ENCODE data around the gene CLEC4F. TPM values are rescaled to one million over a fixed set of nuclear protein-coding genes. Genes with fewer than 3 reads are reported as not detected.

CLEC4F gene
- total RNA-seq, 1 experiment from 2014 or later: not detected

DNA sequence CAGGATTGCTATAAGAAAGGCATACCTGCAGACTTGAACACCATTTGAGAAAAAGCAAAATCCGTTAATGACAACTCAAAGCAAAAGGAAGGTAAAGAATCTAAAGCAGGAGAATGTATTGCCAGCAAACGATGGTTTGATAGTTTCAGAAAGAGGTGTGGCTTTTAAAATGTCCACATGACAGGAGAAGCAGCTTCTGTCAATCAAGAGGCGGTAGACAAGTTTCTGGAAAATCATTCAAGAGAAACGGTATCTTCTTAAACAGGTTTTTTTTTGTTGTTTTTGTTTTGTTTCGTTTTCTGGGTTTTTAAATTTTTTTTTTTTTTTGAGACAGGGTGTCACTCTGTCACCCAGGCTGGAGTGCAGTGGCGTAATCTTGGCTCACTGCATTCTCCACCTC is 13.8 kb downstream of the CLEC4F start:
- H3K4me1 ChIP-seq (ENCODE audit: insufficient read depth, low read length): no peaks in the 10 kb centered on the region
- H3K79me2 ChIP-seq (ENCODE audit: low read length): no peaks in the 10 kb centered on the region
- CTCF ChIA-PET: no interaction called here
- no peak overlapping the region for H3K4me2 ChIP-seq (ENCODE audit: low read length)
- DNase-seq (no peak), ATAC-seq (no peak)
- H3K9me2 ChIP-seq (replicated peaks; ENCODE audit: low read length): no peaks in the 10 kb centered on the region
- TF ChIP-seq EZH2 (IDR thresholded peaks at IDR 0.05; ENCODE audit: low read length, unreplicated experiment) (no peak), CTCF (conservative IDR thresholded peaks at IDR 0.05; ENCODE audit: low read depth, low read length) (no peak), EZH2phosphoT487 (IDR thresholded peaks at IDR 0.05; ENCODE audit: borderline replicate concordance, low read length) (no peak)
- no peaks in the 10 kb centered on the region for H4K20me1 ChIP-seq (ENCODE audit: low read length)
- H3F3A ChIP-seq (ENCODE audit: low read length, unreplicated experiment): no peaks in the 10 kb centered on the region
- H3K27me3 ChIP-seq (ENCODE audit: low read length): peaks cover 60% of the 10 kb centered on the region
- intact Hi-C loops (cut with micrococcal nuclease): no loop called here
- H3K9me3 ChIP-seq (ENCODE audit: low read length): no peaks in the 10 kb centered on the region
- BruUV-seq (replicated peaks): no TSS peak
- H3K27ac ChIP-seq (ENCODE audit: low read length): no peak overlapping the region
- H3K4me3 ChIP-seq (ENCODE audit: low read length): no peak overlapping the region
- H3K9ac ChIP-seq (ENCODE audit: low read length): no peak overlapping the region
- no peaks in the 10 kb centered on the region for H3K36me3 ChIP-seq (ENCODE audit: low read depth, low read length)
- POLR2A ChIA-PET (ENCODE audit: unreplicated experiment): no interaction called here
- no peak overlapping the region for H2AFZ ChIP-seq (ENCODE audit: low read length)

DNA sequence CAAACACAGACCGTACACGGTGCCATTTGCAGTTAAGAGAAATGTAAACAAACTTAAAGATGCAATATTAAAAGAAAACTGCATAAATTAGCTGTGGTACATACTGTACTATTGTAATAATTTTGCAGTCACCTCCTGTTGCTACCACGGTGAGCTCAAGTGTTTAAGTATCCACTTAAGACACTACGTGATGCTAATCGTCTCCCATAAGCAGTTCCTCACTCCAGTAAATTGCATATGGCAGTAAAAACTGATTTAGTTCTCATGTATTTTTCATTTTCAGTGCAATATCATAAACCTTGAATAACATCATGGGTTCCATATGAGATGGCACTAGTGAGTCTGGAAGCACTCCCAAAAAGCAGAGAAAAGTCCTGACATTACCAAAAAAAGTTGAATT is 14.4 kb downstream of the CLEC4F start:
- no peak for DNase-seq
- H3K9ac ChIP-seq (ENCODE audit: low read length): no peak overlapping the region
- H3K9me3 ChIP-seq (ENCODE audit: low read length): no peaks in the 10 kb centered on the region
- no peaks in the 10 kb centered on the region for H3K9me2 ChIP-seq (replicated peaks; ENCODE audit: low read length)
- BruUV-seq (replicated peaks): no TSS peak
- no peaks in the 10 kb centered on the region for H3K4me1 ChIP-seq (ENCODE audit: insufficient read depth, low read length)
- intact Hi-C loops (cut with micrococcal nuclease): no loop called here
- H3K27me3 ChIP-seq (ENCODE audit: low read length): peaks cover 63% of the 10 kb centered on the region
- H3K4me3 ChIP-seq (ENCODE audit: low read length): no peak overlapping the region
- POLR2A ChIA-PET (ENCODE audit: unreplicated experiment): no interaction called here
- no peak overlapping the region for H3K27ac ChIP-seq (ENCODE audit: low read length)
- CTCF ChIA-PET: no interaction called here
- no peaks in the 10 kb centered on the region for H3K36me3 ChIP-seq (ENCODE audit: low read depth, low read length)
- no peaks in the 10 kb centered on the region for H4K20me1 ChIP-seq (ENCODE audit: low read length)
- H2AFZ ChIP-seq (ENCODE audit: low read length): no peak overlapping the region
- ATAC-seq: no peak
- no peaks in the 10 kb centered on the region for H3K79me2 ChIP-seq (ENCODE audit: low read length)
- H3K4me2 ChIP-seq (ENCODE audit: low read length): no peak overlapping the region
- TF ChIP-seq EZH2phosphoT487 (IDR thresholded peaks at IDR 0.05; ENCODE audit: borderline replicate concordance, low read length) (no peak), CTCF (conservative IDR thresholded peaks at IDR 0.05; ENCODE audit: low read depth, low read length) (no peak), EZH2 (IDR thresholded peaks at IDR 0.05; ENCODE audit: low read length, unreplicated experiment) (no peak)
- no peaks in the 10 kb centered on the region for H3F3A ChIP-seq (ENCODE audit: low read length, unreplicated experiment)

DNA sequence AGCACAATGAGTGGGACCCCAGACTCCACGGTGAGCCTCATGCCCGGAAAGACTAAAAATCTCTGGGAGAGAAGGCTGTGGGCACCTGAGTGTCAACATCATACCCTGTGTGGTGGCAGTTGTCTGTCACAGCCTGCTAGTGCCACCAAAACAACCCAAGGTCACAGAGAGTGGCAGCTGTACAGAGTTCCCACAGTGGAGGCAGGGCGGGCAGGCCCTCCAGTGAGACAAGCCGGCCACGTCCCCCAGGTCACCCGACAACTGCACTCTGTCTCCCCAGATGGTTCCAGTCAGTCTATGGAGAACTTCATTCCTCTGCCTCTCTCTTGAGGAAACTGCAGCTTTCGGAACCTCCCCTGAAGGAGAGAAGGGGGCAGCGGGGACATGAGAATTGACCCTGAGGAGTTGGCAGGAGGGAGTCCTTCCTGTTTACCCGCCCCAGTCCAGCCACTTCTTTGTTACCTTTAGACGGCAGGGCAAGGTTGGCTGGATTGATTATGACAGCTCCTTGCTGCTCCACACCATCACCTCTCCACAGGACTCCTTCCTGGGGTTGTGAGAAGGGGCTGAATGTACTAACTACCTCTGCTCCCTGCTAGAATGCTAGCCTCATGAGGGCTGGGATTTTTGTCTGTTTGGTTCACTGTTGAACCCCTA is 18.7 kb downstream of the CLEC4F start:
- no peak overlapping the region for H3K27ac ChIP-seq (ENCODE audit: low read length)
- H2AFZ ChIP-seq (ENCODE audit: low read length): no peak overlapping the region
- H3K36me3 ChIP-seq (ENCODE audit: low read depth, low read length): no peaks in the 10 kb centered on the region
- ATAC-seq (no peak), DNase-seq (no peak)
- H3K27me3 ChIP-seq (ENCODE audit: low read length): peaks cover 41% of the 10 kb centered on the region
- H3K4me3 ChIP-seq (ENCODE audit: low read length): no peak overlapping the region
- H3K9me2 ChIP-seq (replicated peaks; ENCODE audit: low read length): no peaks in the 10 kb centered on the region
- H3K9ac ChIP-seq (ENCODE audit: low read length): no peak overlapping the region
- BruUV-seq (replicated peaks): no TSS peak
- H3K4me2 ChIP-seq (ENCODE audit: low read length): no peak overlapping the region
- no peak for TF ChIP-seq CTCF (conservative IDR thresholded peaks at IDR 0.05; ENCODE audit: low read depth, low read length)
- no peak for TF ChIP-seq EZH2phosphoT487 (IDR thresholded peaks at IDR 0.05; ENCODE audit: borderline replicate concordance, low read length)
- no peak for TF ChIP-seq EZH2 (IDR thresholded peaks at IDR 0.05; ENCODE audit: low read length, unreplicated experiment)
- no peaks in the 10 kb centered on the region for H3F3A ChIP-seq (ENCODE audit: low read length, unreplicated experiment)
- CTCF ChIA-PET: no interaction called here
- intact Hi-C loops (cut with micrococcal nuclease): no loop called here
- no peaks in the 10 kb centered on the region for H3K9me3 ChIP-seq (ENCODE audit: low read length)
- POLR2A ChIA-PET (ENCODE audit: unreplicated experiment): interaction anchor here (0.6 kb wide), 1 partner anchor 510 kb away, joined by 6 read pairs; no protein-coding TSS in a partner anchor
- H3K79me2 ChIP-seq (ENCODE audit: low read length): no peaks in the 10 kb centered on the region
- no peaks in the 10 kb centered on the region for H4K20me1 ChIP-seq (ENCODE audit: low read length)
- H3K4me1 ChIP-seq (ENCODE audit: insufficient read depth, low read length): no peaks in the 10 kb centered on the region
